Esophagus squamous epithelium (tissue), 5 donors: ENCODE measurements around the gene HEXIM1. TPM values are rescaled to one million over a fixed set of nuclear protein-coding genes. Genes with fewer than 3 reads are reported as not detected.

ENCODE experiments used
- DNase-seq: peaks from one replicate; lab custom pipeline; 2025; lab: John Stamatoyannopoulos, UW
- H3K27ac ChIP-seq, 4 donors: fragments of 200-600 bp; sonication (generic); one replicate each; pipeline ENCODE4 v1.5.1; 2016 to 2019; ENCODE audit warnings: mild to moderate bottlenecking in 1 of 4
- H3K27me3 ChIP-seq, 4 donors: fragments of 200-600 bp; sonication (generic); 1 replicate in 3 of 4; 2 replicates in 1 of 4; pipeline versions ENCODE4 v1.5.1 to v1.6.0; 2017 to 2021; ENCODE audit warnings: antibody characterized with exemption in 1 of 4
- H3K36me3 ChIP-seq, 3 donors: fragments of 200-600 bp; sonication (generic); one replicate each; pipeline ENCODE4 v1.5.1; 2016 to 2019
- H3K4me1 ChIP-seq, 3 donors: fragments of 200-600 bp; sonication (generic); one replicate each; pipeline ENCODE4 v1.5.1; 2017 to 2019
- H3K4me3 ChIP-seq, 4 donors: fragments of 200-600 bp; sonication (generic); 1 replicate in 3 of 4; 2 replicates in 1 of 4; pipeline ENCODE4 v1.5.1; 2016 to 2019; ENCODE audit warnings: mild to moderate bottlenecking in 2 of 4, moderate library complexity in 1 of 4
- H3K9me3 ChIP-seq, 3 donors: fragments of 200-600 bp; sonication (generic); one replicate each; pipeline ENCODE4 v1.5.1; 2016 to 2019
- CTCF ChIP-seq, 6 experiments: fragments of 450-650 bp in 4 of 6; fragments of 200-600 bp in 2 of 6; sonication (generic) in 2 of 6; IDR thresholded peaks; one replicate each; pipeline ENCODE4 v1.5.1; 2016 to 2019; ENCODE audit warnings: antibody characterized with exemption in 6 of 6, mild to moderate bottlenecking in 4 of 6, moderate library complexity in 4 of 6
- POLR2A ChIP-seq, 4 donors: fragments of 450-650 bp; IDR thresholded peaks; one replicate each; pipeline ENCODE4 v1.6.1; 2017; ENCODE audit warnings: antibody characterized with exemption in 4 of 4, mild to moderate bottlenecking in 4 of 4, moderate library complexity in 3 of 4
- WGBS, 2 donors: methylation state at CpG; one replicate each; pipeline ENCODE4 v1.1.5; 2018; 5-methylcytosine and 5-hydroxymethylcytosine counted together
- intact Hi-C: fragments of 100-400 bp; cut with DNase I; formaldehyde crosslinking; loops from one replicate; pipeline ENCODE4 v1.15.0; 2022
- total RNA-seq, 4 donors: library from RNA; depleted of rRNA; stranded (reverse); fragments of >200 nt; gene quantifications; one replicate each; pipeline ENCODE4 v1.1.0, GENCODE V29; 2016
- donor health status: DM: yes; HTN: yes; CAD: no.

Gene HEXIM1
- total RNA-seq, 4 donors from 2014 or later = 19.8 to 28.4 (median 25.3) TPM

- TF ChIP-seq CTCF (IDR thresholded peaks at IDR 0.05) (peak in 1 of 6 experiments; percentile 2), POLR2A (IDR thresholded peaks at IDR 0.05) (peak in 3 of 4 donors; percentile 80 to 96 (median 90))
- WGBS, 2 donors = 0% methylated on average over 2 to 32 of the region's 53 CpGs
- intact Hi-C loops = no loop called here
Measured at GRCh38 chr17:45161288-45162024, 13.2 kb downstream of the HEXIM1 start, which contains the start of gene HEXIM2. Gene HEXIM2 (plus strand): TSS chr17:45161875. CDS start chr17:45162794, 919 bp downstream.

GRCh38 chr17:45162025-45162687 is 13.9 kb downstream of the HEXIM1 start:
- TF ChIP-seq CTCF (IDR thresholded peaks at IDR 0.05) = no peak
- no peak for TF ChIP-seq POLR2A (IDR thresholded peaks at IDR 0.05)
- peaks cover 22 to 55% (median 36%) of the 10 kb centered on the region in 3 donors for H3K4me1 ChIP-seq

More at GRCh38 chr17:45161288-45162024, 13.2 kb downstream of the HEXIM1 start, which contains the start of gene HEXIM2:
- H3K36me3 ChIP-seq = peaks cover 0 to 5% (median 0%) of the 10 kb centered on the region in 3 donors
- H3K9me3 ChIP-seq = no peaks in the 10 kb centered on the region
- peaks cover 22 to 57% (median 36%) of the 10 kb centered on the region in 3 donors for H3K4me1 ChIP-seq
- H3K27me3 ChIP-seq = no peaks in the 10 kb centered on the region
- peak within 1 kb of the TSS; percentile 79 to 98 (median 86) for H3K4me3 ChIP-seq
- peak; percentile 95 for DNase-seq
- peak within 1 kb of the TSS; percentile 98 to 100 (median 98) for H3K27ac ChIP-seq

GRCh38 chr17:45164734-45165269 is 16.5 kb downstream of the HEXIM1 start:
- no peak overlapping the region for H3K4me3 ChIP-seq
- no peak for DNase-seq
- 90 to 95% methylated on average over 6 to 7 of the region's 7 CpGs for WGBS, 2 donors
- no peaks in the 10 kb centered on the region for H3K27me3 ChIP-seq
- TF ChIP-seq CTCF (IDR thresholded peaks at IDR 0.05) (no peak), POLR2A (IDR thresholded peaks at IDR 0.05) (no peak)
- no peaks in the 10 kb centered on the region for H3K9me3 ChIP-seq
- peaks cover 11 to 35% (median 12%) of the 10 kb centered on the region in 3 donors for H3K4me1 ChIP-seq
- no peak overlapping the region for H3K27ac ChIP-seq
- intact Hi-C loops = no loop called here
- H3K36me3 ChIP-seq = peaks cover 0 to 8% (median 0%) of the 10 kb centered on the region in 3 donors

More at GRCh38 chr17:45162025-45162687, 13.9 kb downstream of the HEXIM1 start:
- intact Hi-C loops = no loop called here
- DNase-seq = no peak
- Histone ChIP-seq H3K27me3 (no peaks in the 10 kb centered on the region), H3K27ac (peak overlapping the region; percentile 52 to 99 (median 76)), H3K36me3 (peaks cover 0 to 5% (median 0%) of the 10 kb centered on the region in 3 donors), H3K4me3 (peak overlapping the region; percentile 2 to 98 (median 81)), H3K9me3 (no peaks in the 10 kb centered on the region)
- 34 to 55% methylated on average over 4 to 6 of the region's 9 CpGs for WGBS, 2 donors

- intact Hi-C loops = no loop called here
- DNase-seq = no peak
- peak overlapping the region; percentile 95 to 96 (median 96) for H3K27ac ChIP-seq
- no peaks in the 10 kb centered on the region for H3K27me3 ChIP-seq
- TF ChIP-seq CTCF (IDR thresholded peaks at IDR 0.05) = no peak
- TF ChIP-seq POLR2A (IDR thresholded peaks at IDR 0.05) = no peak
- H3K4me3 ChIP-seq = no peak overlapping the region
- WGBS, 2 donors = 97% methylated on average over 23 to 25 of the region's 43 CpGs
- H3K36me3 ChIP-seq = peaks cover 0 to 8% (median 0%) of the 10 kb centered on the region in 3 donors
- no peaks in the 10 kb centered on the region for H3K9me3 ChIP-seq
- peaks cover 35 to 50% (median 39%) of the 10 kb centered on the region in 3 donors for H3K4me1 ChIP-seq
Measured at GRCh38 chr17:45168991-45169752, 20.9 kb downstream of the HEXIM1 start.
